Right hindlimb (tissue), 1 donor: ENCODE data around the gene ACSS1.
A peak's percentile ranks its signal among the peaks of the same experiment; 100 is the strongest.

Source experiments
- DNase-seq: peaks from one replicate; pipeline ENCODE4 v3.0.0-alpha.2; 2018

Gene ACSS1

GRCh38 chr20:25058847-25059810, 1.2 kb upstream of the ACSS1 start:
- DNase-seq, result peak; percentile 65

DNA sequence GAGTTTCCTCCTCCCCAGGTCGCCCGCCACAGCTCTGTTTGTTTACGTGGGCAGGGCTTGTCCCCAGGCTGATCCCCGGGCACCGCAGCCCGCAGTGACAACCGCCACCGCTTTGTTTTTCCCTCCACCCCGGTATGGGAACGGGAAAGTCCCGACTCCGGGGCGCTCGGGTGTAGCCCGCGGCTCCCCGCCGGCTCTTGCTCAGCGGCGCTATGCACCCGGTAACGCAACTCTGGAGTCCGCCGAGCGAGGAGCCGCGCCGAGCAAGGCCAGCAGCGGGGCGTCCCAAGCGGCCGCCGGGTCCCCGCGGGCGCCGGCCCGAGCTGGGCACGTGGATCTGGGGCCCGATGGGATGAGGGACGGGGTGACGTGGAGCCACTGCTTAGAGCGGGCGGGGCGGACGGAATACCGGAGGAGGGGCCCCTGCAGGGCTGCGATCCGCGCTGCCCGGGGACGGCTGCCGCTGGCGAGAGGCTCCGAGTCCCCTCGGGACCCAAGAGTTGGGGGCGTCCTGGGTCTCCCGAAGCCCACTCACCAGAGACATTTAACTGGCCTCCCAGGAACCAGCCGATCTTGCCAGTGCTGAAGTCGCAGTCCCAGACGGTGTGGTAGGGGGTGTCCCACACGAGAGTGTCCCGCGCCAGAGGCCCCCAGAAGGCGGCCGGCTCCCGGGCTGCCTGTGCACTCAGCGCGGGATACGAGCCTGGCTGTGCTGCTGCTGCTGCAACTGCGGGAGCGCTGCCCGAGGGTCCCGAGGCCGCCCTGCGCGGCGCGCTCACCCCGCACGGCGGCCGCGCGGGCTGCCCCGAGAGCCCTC, 497 bp downstream of the ACSS1 start:
- peak; percentile 75 for DNase-seq

DNA sequence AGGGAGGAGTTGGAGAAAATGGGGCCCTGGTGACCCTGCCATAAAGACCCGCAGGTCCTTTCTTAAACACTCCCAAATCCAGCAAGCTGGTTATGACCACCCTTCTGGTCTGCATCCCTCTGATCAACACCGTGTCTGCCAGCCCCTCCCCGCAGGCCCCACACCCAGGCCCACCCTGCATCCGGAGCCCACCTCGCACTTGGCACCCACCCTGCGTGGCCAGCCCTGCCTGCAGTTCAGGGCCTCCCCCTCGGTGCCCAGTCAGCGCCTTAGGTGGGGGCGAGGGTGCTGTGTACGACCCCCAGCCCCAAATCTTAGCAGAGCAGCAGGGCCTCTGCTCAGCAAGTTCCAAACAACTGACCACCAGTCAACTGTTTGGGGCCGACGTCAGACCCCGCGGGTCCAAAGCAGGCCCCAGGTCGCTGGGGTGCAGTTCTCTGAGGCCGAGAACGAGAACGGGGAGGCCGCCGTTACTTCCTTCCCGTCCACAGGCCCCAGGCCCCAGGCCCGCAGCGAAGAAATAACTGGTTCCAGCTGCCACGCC, 1.2 kb downstream of the ACSS1 start:
- peak; percentile 28 for DNase-seq

DNA sequence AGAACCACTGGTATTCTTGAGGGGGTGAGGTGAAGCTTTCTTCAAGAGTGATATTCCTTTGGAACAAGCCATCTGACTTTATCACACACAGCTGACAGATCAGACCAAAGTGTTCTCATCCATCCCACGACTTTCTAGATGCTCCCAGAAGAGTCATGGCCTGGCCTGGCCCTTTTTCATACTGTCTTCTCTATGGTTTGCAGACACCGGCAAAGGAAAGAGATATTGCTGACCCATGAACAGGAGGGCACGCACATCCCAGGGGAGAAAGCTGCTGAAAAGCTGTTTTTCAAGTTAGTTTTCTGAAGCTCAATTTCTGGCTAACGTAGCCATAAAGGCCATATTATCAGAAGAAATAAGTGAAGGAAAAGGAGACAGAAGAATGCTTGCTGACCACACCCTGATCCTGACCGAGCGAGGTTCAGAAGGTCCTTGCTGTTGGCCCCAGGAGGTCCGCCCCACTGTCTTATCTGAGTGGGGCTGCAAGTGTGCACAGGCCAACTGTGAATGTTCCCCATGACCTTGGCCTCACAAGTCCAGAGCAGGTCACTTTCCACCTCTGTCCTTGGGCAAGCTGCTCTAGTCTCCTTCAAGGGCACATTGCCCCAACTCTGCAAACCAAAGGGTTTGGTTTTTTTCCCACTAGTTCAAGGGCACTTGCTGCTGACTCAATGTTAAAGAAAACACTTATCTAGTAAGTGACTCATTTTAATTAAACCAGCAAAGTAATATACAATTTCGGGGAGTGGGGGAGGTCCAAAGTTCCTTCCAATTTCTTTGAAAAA, 2.0 kb downstream of the ACSS1 start:
- DNase-seq, result peak; percentile 6

GRCh38 chr20:25054995-25055629, 2.8 kb downstream of the ACSS1 start:
- peak; percentile 16 for DNase-seq

DNA sequence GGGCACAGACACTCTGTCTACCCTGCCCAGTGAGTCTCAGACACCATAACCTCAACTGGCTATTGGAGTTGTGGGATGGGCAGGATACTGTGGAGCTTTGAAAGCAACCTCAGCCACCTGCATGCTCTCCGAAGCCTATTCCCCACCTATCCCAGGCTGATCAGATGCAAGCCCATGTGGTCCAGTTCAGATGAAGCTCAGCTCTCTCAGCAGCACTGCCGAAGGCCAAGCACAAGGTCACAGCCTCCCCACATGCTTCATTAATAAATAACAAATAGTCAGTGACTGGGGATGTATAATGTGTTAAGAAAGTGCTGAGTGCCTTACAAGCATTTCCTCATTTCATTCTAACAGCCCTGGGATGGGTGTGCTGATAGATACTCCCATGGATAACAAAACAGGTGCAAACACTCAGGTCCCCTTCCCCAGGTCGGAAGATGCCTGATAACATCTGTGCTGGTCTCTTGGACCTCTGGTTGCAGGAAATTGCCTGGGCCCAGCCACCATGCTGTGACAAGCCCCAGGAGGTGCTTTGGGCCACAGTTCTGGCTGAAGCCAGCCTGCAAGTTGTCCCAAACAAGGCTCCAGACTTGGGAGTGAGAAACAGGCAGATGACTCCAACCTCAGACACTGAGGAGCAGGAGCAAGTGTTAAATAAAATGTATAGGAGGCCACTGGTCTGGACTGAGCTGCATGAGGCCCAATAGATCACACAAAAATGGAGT, 3.7 kb downstream of the ACSS1 start:
- DNase-seq, result no peak

DNA sequence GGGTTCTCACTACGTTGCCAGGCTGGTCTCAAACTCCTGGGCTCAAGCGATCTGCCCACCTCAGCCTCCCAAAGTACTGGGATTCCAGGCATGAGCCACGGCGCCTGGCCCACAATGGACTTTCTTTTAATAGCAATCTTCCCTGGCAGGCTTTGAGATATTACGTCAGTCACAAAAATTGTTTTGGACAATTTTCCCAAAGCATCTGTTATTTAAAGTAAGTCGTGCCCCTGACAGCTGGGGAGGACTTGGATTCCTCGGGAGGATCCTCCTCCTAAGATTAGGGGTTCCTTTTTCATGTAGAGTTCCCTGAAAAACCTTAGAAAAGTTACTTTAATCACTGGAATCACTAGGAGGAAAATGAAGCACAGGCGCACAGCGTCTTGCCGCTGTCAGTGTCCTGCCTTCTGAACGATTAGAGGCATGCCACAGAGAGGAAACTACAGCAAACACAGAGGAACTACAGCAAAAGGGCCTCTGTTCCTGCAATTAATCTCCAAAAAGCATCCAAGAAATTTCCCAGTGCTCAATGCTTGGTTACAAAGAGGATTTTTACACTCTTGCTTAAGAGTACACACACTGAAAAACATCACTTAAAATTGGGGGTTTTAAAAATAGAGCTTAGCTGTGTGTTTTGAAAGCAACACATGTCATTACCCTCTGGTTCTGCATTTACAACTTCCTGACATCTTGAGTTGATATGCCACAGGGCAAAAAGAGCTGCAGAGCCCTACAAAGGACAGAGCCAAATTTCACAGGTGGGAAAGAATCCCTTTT, 4.5 kb downstream of the ACSS1 start:
- peak; percentile 81 for DNase-seq

DNA sequence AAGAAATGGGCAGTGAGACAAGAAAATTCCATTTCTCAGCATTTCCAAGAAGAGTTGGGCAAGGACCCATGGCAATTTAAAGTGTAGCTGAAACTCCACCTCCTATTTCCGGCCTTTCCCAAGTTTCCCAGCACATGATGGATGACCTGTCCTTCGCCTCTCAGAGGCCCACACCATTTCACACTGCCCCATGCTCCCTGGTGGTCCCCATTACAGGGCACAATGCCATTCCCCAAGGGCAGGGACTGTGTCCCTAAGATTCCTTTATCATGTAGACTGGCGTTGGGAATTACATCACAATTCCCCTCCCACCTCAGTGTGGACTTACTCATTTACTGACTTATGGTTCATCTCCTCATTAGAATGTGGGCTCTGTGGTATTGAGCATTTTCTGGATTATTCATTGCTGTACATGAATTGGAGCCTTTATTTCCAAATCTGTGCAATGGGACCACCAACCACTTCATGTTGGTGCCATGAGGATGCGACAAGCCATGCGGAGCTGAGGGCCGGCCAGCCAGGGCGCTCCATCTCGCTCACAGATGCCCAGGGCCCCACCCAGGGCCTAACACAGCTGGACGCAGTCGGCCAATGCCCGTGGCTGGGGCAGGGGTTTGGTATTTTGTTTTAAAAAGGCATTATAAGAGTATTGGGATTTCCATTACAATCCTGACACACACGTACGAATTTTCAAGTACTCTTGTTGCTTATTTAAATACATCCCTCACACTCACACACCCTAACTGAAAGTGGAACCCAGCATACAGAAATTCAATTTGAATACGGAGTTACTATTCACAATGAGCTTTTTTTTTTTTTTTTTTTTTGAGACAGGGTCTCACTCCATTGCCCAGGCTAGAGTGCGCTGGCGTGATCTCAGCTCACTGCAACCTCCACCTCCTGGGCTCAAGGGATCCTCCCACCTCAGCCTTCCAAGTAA, 5.4 kb downstream of the ACSS1 start:
- DNase-seq, result peak; percentile 54

DNA sequence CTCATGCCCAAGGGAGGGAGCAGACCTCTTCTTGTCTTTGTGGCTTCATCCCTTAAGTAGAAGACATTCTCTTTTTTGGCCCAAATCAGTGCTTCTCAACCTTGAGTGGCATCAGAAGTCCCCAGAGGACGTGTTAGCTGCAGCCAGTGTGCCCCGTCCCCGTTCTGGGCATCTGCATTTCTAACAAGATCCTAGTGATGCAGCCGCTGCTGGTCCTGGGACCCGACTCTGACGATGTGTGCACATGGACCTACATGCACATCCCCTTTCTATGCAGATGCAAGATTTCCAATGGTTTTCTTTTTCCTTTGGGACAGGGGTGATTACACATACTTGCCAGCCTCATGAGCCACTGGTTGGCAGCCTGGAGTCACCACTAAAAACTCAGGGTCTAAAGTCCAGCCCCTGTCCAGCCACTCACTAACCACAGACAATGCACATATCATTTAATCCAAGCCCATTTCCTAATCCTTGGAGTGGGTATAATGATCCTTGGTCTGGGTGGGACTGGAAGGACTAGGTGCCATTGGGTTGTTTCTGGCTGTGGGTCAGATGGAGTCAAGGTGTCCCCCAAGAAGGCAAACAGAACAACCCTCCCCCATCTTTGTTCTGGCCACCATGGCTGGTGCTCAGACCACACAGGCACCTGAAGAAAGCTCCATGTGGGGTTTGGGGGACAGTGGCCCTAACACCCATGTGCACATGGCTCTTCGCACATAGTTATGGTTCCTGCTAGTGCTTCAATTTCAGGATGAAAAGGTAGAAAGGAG, 6.4 kb downstream of the ACSS1 start:
- DNase-seq, result peak; percentile 19

- DNase-seq, result peak; percentile 18
Observed at GRCh38 chr20:25050501-25051350, 7.2 kb downstream of the ACSS1 start.

DNA sequence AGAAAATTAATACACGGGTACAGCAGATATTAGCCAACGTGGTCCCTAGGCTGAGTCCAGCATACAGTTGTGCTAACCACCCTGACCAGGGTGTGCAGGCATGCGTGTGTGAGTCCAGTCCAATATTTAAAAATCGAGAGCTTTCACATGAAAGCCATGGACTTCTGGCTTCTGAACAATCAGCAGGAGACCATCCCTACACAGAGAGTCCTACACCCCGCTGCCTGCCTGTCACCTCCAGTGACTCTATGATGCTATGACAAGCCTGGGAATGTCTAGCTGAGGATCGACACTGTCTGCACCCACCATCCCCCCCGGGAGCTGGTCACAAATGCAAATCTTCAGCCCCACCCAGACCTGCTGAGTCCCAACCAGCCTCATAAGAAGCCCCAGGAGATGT, 7.9 kb downstream of the ACSS1 start:
- DNase-seq, result no peak

DNA sequence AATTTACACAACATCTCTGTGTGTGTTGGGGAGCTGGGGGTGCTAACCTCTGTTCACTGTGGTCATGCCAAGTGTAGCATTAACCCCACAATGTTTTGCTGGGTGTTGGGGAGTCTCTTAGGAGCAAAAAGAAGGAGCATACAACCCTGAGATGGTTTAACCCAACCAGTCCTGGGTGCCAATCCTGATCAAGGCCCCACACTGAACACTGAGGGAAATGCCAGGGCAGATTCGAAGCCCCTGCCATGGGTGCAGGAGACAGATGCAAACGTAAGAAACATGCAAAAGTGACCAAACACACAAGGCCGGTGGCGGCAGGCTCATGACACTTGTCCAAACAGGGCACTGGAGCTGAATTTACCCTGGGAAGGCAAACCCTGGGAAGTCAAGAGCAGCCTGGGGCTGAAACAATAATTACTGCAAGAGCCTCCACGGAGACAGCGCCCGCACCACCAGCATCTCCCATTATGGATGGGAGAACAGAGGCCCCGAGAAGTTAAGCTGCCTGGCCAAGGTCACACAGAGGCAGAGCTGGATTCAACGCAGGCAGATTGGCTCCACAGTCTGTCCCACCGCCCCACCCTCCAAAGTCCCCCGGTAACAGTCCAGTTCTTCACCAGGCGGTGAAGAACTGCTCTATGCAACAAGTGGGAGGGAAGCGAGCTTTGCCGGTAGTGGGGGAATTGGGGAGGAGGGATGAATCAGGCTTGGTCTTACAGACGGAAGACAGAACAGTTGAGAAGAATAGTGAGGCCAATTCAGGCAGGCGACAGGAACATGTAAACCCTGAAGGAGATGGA, 8.5 kb downstream of the ACSS1 start:
- DNase-seq, result peak; percentile 17

DNA sequence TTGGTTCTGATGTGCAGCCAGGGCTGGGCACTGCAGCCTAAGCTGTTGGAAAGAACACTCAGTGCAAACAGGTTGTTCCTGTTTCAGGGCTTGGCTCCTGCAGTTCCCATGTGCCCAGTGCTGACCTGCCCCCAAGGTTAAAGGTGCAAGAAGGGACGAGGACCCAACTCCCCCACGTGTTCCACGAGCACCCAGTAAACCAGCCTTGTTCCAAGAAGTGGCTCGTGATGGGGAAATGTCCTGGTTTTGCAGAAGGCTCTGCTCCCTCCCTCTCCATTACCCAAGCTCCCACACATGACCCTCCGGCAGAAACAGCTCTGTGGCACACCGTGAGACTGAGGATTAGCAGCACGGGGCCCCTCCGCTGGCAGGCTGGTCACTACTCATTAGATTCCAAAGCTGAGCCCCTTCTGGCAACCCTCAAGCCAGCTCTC, 9.4 kb downstream of the ACSS1 start:
- peak; percentile 18 for DNase-seq

GRCh38 chr20:25047766-25048165, 10.2 kb downstream of the ACSS1 start:
- peak; percentile 4 for DNase-seq

DNA sequence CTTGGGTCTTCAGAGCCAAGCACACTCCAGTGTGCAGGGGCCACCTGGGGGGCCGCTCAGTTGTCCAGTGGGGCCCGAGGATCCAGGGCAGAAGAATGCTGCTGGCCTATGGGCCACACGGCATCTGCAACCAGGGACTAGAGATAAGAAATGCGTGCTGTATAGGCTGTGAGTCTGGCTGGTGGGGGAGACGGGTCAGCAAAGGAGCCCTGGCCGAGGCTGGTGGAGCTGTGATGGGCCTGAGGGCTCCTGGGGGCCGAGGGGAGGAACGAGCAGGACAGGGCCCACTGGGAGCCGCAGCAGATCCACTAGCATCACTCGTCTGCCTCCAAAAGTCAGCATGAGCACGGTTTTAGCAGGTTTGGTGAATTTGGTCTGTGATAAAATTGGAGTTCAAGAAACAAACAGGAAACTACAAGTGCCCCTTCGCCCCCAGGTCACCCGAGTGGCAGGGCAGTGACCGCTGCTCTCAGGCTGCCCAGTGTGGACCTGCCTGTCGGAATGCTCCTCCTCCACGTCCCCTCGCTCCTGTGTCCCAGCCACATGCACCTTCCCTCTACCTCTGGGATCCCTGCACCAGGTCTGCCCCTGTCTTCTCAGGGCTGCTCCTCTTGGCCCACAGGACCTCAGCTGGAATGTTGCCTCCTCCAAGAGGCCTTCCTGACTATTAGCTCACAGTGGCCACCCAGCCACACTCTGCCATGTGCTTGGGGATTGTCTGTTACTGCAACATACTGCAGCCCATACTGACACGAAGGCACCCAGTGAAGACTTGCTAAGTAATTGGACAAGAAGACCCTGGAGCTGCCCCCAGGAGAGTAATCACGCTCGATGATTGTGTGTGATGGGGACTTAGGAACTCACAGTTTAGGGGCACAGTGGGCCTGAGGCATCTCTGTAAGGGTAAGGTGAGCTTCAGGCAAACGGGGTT, 10.9 kb downstream of the ACSS1 start:
- DNase-seq, result peak; percentile 6
